Measurements from ENCODE around the gene MYO7B. TPM values are rescaled to one million over a fixed set of nuclear protein-coding genes. Genes with fewer than 3 reads are reported as not detected.

Gene MYO7B
- total and polyA plus RNA-seq, 9 of the 15 experiments (the other 6 are each of a cell fraction or from before 2014, with no cell fraction given): 0.08 TPM; not detected in 8

DNA sequence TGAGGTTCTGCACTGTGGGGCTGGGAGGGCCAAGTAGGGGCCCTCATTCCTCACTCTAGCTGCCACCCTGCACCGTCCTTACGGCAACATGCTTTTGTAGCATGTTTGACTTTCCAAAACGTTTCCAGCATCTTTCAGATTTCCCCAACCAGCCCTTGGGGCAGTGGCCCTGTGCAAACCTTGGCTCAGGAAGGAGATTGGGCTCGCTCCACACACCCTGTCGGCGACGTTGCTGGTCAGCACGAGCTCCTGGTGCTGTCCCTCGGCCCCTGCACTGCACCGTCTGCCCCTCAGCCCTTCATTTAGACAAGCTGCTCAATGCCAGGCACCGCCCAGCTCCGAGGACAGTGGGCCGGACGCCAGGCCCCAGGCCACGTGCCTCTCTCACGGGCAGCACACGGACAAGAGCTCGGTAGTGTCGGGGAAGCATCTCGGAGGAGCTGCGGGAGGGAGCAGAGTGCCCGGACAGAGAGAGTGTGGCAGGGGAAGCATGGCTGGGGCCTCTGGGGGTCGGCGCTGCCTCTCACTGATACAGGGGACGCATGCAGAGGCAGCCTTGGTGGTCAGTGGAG is 117.4 kb downstream of the MYO7B start (continued):
- TF ChIP-seq, protein P1, sequence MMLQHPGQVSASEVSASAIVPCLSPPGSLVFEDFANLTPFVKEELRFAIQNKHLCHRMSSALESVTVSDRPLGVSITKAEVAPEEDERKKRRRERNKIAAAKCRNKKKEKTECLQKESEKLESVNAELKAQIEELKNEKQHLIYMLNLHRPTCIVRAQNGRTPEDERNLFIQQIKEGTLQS (IDR thresholded peaks at IDR 0.05): no peak
- TF ChIP-seq, protein P1 (CRISPR knock-in tag; conservative IDR thresholded peaks at IDR 0.05): no peak

- H3K9me3 ChIP-seq (replicated peaks; ENCODE audit: control insufficient read depth, insufficient read depth, low read depth, low read length): no peaks in the 10 kb centered on the region
- H3K9ac ChIP-seq (ENCODE audit: insufficient read depth in 1 of 2, low read depth in 2 of 2, low read length in 2 of 2): no peak overlapping the region
- WGBS (ENCODE audit: insufficient coverage, low coverage, missing lambda C conversion rate): 4% methylated on average over 16 of the region's 16 CpGs
- H3K27me3 ChIP-seq (ENCODE audit: control insufficient read depth in 2 of 2, insufficient read depth in 2 of 2, low read length in 2 of 2): peaks cover 56 to 82% of the 10 kb centered on the region in 2 experiments
- ChIA-PET CTCF (ENCODE audit: low intra/inter-chr PET ratio) (no interaction called here), POLR2A (interaction anchor here (0.6 to 1.2 kb wide), 2 partner anchors 62 to 127 kb away, joined by 3 read pairs; partner anchors contain the start of gene IWS1)
- H3K4me1 ChIP-seq (replicated peaks in 1 of 2; ENCODE audit: control insufficient read depth in 2 of 2, insufficient read depth in 2 of 2, low read length in 2 of 2): peaks cover 0 to 30% of the 10 kb centered on the region in 2 experiments; a peak in 1 of 5 replicates
- H4K20me1 ChIP-seq (replicated peaks; ENCODE audit: control insufficient read depth, insufficient read depth, low read length): peaks cover 13% of the 10 kb centered on the region; the same call in 1 of the 2 replicates
- no peaks in the 10 kb centered on the region for H3K36me3 ChIP-seq (ENCODE audit: control insufficient read depth, insufficient read depth, low read length)
- H3K79me2 ChIP-seq (ENCODE audit: control insufficient read depth, insufficient read depth, low read length): no peaks in the 10 kb centered on the region
- no peak overlapping the region for H3K4me3 ChIP-seq
- in situ Hi-C loops (cut with MboI): no loop called here
- no peaks in the 10 kb centered on the region for H3K9me1 ChIP-seq (ENCODE audit: control insufficient read depth, insufficient read depth, low read length)
- no TSS peak for BruUV-seq (replicated peaks)
- no peak for DNase-seq (ENCODE audit: extremely low read depth in 1 of 4, low spot score in 3 of 4)
- no peak overlapping the region for H3K4me2 ChIP-seq (ENCODE audit: insufficient read depth, low read length)
- no peak overlapping the region for H2AFZ ChIP-seq (ENCODE audit: low read depth, low read length)
- no peak for FAIRE-seq
- intact Hi-C loops (cut with micrococcal nuclease): no loop called here
- no peak overlapping the region for H3K27ac ChIP-seq (ENCODE audit: extremely low read depth, low read depth, low read length)
- no peak for ATAC-seq
- TF ChIP-seq SMARCA4 (IDR thresholded peaks at IDR 0.05): no peak
- no peak for TF ChIP-seq MCM7 (IDR thresholded peaks at IDR 0.05)
- TF ChIP-seq, protein P1 (IDR thresholded peaks at IDR 0.05): no peak
- TF ChIP-seq, protein P1 (CRISPR knock-in tag; conservative IDR thresholded peaks at IDR 0.05): no peak
- TF ChIP-seq THRA (IDR thresholded peaks at IDR 0.05): no peak
- no peak for TF ChIP-seq ZNF143 (CRISPR knock-in tag; IDR thresholded peaks at IDR 0.05)
- TF ChIP-seq ZNF124 (CRISPR knock-in tag; IDR thresholded peaks at IDR 0.05): no peak
- TF ChIP-seq, protein P2, sequence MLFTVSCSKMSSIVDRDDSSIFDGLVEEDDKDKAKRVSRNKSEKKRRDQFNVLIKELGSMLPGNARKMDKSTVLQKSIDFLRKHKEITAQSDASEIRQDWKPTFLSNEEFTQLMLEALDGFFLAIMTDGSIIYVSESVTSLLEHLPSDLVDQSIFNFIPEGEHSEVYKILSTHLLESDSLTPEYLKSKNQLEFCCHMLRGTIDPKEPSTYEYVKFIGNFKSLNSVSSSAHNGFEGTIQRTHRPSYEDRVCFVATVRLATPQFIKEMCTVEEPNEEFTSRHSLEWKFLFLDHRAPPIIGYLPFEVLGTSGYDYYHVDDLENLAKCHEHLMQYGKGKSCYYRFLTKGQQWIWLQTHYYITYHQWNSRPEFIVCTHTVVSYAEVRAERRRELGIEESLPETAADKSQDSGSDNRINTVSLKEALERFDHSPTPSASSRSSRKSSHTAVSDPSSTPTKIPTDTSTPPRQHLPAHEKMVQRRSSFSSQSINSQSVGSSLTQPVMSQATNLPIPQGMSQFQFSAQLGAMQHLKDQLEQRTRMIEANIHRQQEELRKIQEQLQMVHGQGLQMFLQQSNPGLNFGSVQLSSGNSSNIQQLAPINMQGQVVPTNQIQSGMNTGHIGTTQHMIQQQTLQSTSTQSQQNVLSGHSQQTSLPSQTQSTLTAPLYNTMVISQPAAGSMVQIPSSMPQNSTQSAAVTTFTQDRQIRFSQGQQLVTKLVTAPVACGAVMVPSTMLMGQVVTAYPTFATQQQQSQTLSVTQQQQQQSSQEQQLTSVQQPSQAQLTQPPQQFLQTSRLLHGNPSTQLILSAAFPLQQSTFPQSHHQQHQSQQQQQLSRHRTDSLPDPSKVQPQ (CRISPR knock-in tag; IDR thresholded peaks at IDR 0.05; ENCODE audit: borderline replicate concordance): no peak
- TF ChIP-seq NR1H2 (CRISPR knock-in tag; IDR thresholded peaks at IDR 0.05): no peak
- TF ChIP-seq ZC3H4 (CRISPR knock-in tag; IDR thresholded peaks at IDR 0.05; ENCODE audit: borderline replicate concordance): no peak
- no peak for TF ChIP-seq CBX1 (IDR thresholded peaks at IDR 0.05; ENCODE audit: low read depth)
Measured at GRCh38 chr2:127653421-127654083, 118.1 kb downstream of the MYO7B start.

Measured in K562 (cell line).